Epithelial cell of esophagus (primary cell): Measurements from ENCODE around the gene PKN2.

Source experiments
- DNase-seq: peaks from one replicate; pipeline ENCODE4 v3.0.0; 2010; ENCODE audit warnings: low read depth
- H3K4me3 ChIP-seq: 2 replicates; pipeline ENCODE4 v1.5.1; 2011; ENCODE audit warnings: mild to moderate bottlenecking, low read length, control low read depth
- TF ChIP-seq, protein P1 (sequence below): IDR thresholded peaks from 2 replicates; pipeline ENCODE4 v1.5.1; 2011; ENCODE audit warnings: low read depth, mild to moderate bottlenecking, low read length, control low read depth, inconsistent platforms; ENCODE audit not compliant: insufficient read depth; ENCODE audit errors: missing control alignments

Gene PKN2

DNA sequence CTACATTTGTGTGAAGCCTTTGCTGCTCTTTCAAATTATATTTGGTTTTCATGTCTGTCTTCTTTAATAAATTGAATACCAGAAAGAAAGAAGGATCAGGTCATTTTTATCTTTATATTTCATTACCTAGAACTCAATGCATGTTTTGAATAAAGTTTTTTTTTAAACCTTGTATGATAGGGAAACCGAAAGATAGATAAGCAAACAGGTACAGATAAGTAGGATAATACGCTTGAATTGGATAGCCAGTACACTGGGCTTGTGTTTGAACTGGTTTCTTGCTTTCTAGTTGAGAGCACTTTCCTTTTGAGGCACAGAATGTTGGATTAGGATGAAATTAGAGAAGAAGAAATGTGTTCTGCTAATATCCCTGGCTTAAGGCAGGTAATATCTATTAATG is 46.9 kb downstream of the PKN2 start:
- no peak overlapping the region for H3K4me3 ChIP-seq
- no peak for DNase-seq
- TF ChIP-seq, protein P1, sequence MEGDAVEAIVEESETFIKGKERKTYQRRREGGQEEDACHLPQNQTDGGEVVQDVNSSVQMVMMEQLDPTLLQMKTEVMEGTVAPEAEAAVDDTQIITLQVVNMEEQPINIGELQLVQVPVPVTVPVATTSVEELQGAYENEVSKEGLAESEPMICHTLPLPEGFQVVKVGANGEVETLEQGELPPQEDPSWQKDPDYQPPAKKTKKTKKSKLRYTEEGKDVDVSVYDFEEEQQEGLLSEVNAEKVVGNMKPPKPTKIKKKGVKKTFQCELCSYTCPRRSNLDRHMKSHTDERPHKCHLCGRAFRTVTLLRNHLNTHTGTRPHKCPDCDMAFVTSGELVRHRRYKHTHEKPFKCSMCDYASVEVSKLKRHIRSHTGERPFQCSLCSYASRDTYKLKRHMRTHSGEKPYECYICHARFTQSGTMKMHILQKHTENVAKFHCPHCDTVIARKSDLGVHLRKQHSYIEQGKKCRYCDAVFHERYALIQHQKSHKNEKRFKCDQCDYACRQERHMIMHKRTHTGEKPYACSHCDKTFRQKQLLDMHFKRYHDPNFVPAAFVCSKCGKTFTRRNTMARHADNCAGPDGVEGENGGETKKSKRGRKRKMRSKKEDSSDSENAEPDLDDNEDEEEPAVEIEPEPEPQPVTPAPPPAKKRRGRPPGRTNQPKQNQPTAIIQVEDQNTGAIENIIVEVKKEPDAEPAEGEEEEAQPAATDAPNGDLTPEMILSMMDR: no peak

DNA sequence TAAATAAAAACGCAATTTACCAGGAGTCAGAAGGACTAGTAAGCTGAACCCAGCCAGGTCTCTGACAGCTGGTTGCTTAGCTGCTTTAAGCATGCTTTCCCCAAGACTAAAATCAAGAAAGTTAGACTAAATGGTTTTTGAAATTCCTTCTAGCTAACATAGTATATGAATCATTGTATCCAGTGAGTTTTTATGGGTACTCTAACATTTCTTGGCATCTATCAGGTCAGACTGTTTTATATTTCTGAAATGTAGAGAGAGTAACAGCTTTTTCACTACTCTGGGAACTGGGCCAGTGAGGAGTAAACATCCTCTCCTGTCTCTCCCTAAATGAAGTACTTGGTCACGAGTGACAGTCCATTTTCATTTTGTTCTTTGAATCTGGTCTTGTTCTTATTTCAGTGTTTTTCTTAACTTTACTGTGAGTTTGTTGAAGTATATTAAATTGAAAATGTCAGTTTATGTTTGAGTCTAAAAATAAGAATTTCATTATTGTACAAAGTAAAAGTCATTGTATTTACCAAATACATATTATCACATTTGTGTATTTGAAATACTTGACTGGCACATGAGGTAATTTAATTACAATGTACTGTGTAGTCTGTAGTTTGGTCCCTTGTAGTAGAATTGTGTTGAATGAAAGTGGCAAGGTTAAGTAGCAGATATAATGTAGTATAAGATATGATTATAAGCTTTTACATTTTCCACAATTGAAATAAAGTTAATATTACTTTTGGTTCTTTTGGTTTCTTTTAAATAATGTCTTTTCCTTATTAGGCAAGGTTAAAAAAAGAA is 47.6 kb downstream of the PKN2 start:
- no peak overlapping the region for H3K4me3 ChIP-seq
- TF ChIP-seq, protein P1: no peak
- DNase-seq: no peak

DNA sequence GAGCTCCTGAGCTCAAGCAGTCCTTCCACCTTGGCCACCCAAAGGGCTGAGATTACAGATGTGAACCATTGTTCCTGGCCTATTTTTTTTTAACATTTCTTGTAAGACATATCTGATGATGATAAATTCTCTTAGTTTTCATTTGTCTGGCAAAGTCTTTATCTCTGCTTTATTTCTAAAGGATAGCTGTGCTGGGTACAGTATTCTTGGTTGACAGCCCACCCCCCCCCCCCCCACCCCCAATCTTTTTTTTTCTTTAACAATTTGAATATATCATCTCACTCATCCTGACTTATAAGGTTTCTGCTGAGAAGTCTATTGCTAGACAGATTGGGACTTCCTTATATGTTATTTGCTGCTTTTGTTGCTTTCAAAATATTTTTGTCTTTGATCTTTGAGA is 51.3 kb downstream of the PKN2 start:
- TF ChIP-seq, protein P1: no peak
- H3K4me3 ChIP-seq: no peak overlapping the region
- no peak for DNase-seq

DNA sequence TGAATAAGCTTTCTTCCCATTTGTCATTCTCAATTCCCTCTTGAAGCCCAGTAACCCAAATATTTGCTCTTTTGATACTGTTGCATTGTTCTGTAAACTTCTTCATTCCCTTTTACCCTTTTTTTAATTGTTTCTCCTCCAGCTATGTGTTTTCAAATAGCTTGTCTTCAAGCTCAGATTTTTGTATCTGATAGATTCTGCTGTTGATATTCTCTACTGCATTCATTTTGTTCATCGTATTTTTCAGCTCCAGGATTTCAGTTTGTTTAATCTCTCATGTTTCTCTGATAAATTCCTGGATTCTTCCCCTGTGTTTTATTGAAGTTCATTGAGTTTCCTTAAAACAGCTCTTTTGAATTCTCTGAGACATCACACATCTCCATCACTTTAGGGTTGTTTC is 51.8 kb downstream of the PKN2 start:
- no peak for DNase-seq
- TF ChIP-seq, protein P1: no peak
- no peak overlapping the region for H3K4me3 ChIP-seq

DNA sequence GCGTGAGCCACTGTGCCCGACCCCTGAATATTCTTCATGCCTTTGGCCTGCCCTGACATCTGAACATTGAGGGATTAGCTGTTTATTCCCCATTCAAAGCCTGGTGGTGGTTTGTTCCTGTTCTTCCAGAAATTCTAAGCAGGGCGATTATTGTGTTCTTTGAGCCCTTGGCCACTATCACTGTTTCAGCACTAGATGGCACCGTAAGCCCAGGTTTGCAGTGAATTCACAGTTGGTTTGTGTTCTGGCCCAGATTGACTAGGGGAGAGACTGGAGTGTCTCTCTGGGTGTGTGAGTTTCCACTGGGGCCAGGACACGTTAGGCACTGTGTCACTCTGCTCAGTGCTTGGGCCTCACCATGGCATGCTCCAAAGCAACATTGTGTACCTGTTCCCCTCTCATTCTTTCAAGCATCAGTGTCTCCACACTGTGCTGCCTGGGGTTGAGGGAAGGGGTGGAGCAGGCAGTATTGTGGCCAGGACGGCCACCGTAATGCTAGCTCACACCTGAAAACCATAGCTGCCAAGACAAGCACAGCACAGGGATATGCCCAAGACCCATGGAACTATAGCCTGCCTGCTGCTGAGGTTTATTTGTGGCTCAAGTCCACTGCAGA is 52.7 kb downstream of the PKN2 start:
- no peak overlapping the region for H3K4me3 ChIP-seq
- TF ChIP-seq, protein P1: peak; percentile 76
- DNase-seq: peak; percentile 61

DNA sequence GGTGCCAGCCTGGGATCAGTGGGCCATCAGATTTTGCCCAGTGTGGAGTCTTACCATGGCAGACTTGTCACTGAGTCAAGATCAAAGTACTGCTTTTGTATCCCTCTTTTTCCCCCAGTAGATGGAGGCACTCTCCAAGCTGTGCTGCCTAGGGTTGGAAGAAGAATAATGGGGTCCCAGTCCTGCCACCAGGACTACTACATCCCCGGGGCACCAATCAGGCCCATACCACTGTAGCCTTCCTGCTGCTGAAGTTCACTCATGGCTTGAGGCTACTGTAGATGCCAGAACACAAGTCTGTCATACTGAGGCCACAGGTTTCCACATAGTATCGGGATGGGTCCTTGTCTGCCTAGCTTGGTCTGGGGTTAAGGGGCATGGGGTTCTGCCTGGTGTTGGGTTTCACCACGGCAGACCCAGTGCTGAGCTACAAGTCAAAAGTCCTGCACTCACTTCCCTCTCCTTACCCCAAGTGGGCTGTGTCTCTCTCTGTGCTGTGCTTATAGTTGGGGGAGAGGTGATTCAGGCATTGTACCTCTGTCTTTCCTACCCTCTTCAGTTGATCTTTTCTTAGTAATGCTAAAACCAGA is 53.4 kb downstream of the PKN2 start:
- TF ChIP-seq, protein P1: no peak
- no peak overlapping the region for H3K4me3 ChIP-seq
- DNase-seq: no peak
